Bronchial smooth muscle cell (primary cell): ENCODE data around the gene TXNL4B. TPM values are rescaled to one million over a fixed set of nuclear protein-coding genes. Genes with fewer than 3 reads are reported as not detected.

ENCODE experiments used
- total RNA-seq: library from RNA; depleted of rRNA; stranded (reverse); fragments of >200 nt; gene quantifications from 2 replicates; pipeline ENCODE4 v1.2.1, GENCODE V29; 2014

Gene TXNL4B
- total RNA-seq: 6.9 and 7.7 TPM in 2 replicates

DNA sequence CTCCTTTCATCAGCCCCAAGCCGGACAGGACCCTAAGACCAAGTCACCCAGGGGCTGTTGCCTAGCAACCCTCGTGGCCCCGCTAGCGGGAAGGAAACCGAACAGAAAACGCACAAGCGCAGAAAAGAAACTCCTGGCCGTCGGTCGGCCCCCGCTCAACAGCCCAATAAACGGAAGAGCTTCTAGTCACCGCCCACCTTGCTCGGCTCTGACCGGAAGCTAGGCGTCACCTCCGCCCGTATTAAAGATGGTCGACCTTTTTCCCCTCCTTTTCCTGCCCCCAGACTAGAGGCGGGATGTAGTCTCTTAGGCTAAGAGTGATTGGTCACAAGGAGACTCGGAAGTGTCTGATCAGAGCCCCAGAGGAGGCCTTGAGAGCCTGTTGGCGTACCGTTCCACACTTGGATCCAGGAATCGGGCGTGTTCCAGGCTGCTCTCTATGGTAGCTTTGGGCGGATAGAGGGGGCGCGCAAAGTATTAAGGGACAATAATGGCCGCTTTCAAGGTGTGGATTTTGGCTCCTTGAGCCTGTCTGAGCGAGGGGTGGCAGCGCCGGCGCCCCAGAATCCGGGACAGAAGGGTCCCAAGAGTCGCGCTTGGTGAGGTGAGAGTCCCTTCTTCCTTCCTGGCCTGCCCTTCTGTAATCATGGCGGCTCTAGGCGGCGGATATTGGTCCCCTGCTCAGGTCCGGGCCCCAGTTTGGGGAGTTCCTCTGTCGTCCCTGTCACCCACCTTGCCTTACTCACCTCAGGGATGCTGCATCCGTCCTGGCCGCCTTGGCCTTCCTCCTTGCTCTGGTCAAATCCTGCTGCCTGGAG is at the start of gene TXNL4B, which contains the start of gene DHX38:
TXNL4B (minus strand) TSS at position 173 of the 818 bp plus-strand sequence. CDS start 2,871 bp downstream, outside the sequence.
DHX38 (plus strand) TSS at position 400 of the 818 bp plus-strand sequence. CDS start 2,311 bp downstream, outside the sequence.

DNA sequence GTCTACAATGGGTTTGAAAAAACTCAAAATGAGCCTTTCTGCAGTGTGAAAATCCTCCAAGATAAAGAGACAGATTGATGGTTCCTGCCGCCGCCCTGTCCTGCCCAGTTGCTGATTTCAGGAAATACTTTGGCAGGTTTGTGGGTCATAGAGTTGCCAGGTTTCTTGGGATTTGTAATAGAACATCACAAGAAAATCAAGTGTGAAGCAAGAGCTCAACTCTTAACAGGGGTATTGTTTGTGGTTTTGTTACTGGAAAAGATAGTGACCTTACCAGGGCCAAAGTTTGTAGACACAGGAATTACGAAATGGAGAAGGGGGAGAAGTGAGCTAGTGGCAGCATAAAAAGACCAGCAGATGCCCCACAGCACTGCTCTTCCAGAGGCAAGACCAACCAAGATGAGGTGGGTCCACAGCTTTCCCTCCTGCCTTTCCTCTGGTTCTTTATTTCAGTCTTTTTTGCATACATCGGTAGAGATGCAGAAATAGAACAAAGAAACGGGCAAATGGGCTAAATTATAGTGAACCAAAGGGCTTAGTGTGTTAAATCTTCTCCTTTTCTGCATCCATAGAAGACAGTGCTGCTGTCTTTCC is 39.1 kb downstream of the TXNL4B start, which contains the start of gene HP:
HP (plus strand) TSS at position 252 of the 594 bp plus-strand sequence; CDS start at position 400, 148 bp downstream.

Other genes starting within 250 kb of the TXNL4B start
- gene ATXN1L, start 247.6 kb downstream of the TXNL4B start, total RNA-seq: 6.1 and 6.5 TPM in 2 replicates
- 5.8 and 8.0 TPM in 2 replicates for gene ZNF821, start 209.4 kb downstream of the TXNL4B start, total RNA-seq
- gene IST1, start 198.1 kb downstream of the TXNL4B start, total RNA-seq: 112 and 124 TPM in 2 replicates
- not detected in 2 replicates for gene PKD1L3, start 93.2 kb downstream of the TXNL4B start, total RNA-seq
- 1.5 and 2.2 TPM in 2 replicates for gene DHODH, start 84.9 kb downstream of the TXNL4B start, total RNA-seq
- gene HP, start 39.1 kb downstream of the TXNL4B start, total RNA-seq: not detected in 2 replicates
- under 0.01 TPM in 1 of 2 replicates, not detected in the other for gene HPR, start 30.4 kb downstream of the TXNL4B start, total RNA-seq
- gene DHX38, start 227 bp upstream of the TXNL4B start, total RNA-seq: 91.3 and 164 TPM in 2 replicates
- gene PMFBP1, start 78.5 kb upstream of the TXNL4B start, total RNA-seq: 0.26 and 0.32 TPM in 2 replicates